ENCODE data around the gene PPIG. TPM values are rescaled to one million over a fixed set of nuclear protein-coding genes. Genes with fewer than 3 reads are reported as not detected.

PPIG gene
- polyA plus RNA-seq, 1 of the 3 experiments (the other 2 are of a cell fraction): 8.3 TPM

DNA sequence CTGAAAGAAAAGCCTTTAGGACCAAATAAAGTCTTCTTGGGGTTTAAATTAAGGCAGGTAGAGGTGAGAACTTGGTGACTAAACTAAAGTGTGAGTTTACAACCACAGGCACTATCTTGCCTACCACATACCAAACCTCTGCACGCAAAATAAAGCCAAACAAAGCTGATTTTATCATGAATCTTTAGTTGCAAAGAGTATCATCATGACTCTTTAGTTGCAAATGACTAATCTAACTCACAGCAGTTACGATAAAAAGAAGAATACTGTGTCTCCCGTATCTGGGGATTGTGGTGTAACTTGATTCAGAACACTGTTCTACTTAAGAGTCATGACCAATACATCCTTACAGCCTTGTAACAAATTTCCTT is 98.9 kb downstream of the PPIG start:
- H3K9me3 ChIP-seq: no peaks in the 10 kb centered on the region
- WGBS (ENCODE audit: low lambda C conversion rate): 54% methylated on average over 3 of the region's 3 CpGs
- H3K4me1 ChIP-seq (ENCODE audit: control insufficient read depth in 1 of 2, insufficient read depth in 2 of 2, low read depth in 1 of 2, low read length in 1 of 2): no peaks in the 10 kb centered on the region
- no peak for DNase-seq
- H3K79me2 ChIP-seq (ENCODE audit: insufficient read depth): no peaks in the 10 kb centered on the region
- H3K27ac ChIP-seq (ENCODE audit: low read depth in 2 of 2, low read length in 1 of 2): no peak overlapping the region
- no peaks in the 10 kb centered on the region for H3K36me3 ChIP-seq (replicated peaks in 1 of 2; ENCODE audit: control insufficient read depth in 1 of 2, insufficient read depth in 2 of 2, low read length in 1 of 2)
- H3K9me2 ChIP-seq: no peaks in the 10 kb centered on the region
- H3K4me2 ChIP-seq: no peak overlapping the region
- ChIA-PET CTCF (interaction anchor here (1.0 to 2.4 kb wide), 3 partner anchors 10 to 142 kb away, joined by 3 to 9 read pairs (median 4); partner anchors contain the start of genes CFAP210 and METTL5), POLR2A (no interaction called here)
- H3K27me3 ChIP-seq (ENCODE audit: insufficient read depth): no peaks in the 10 kb centered on the region
- H4K20me1 ChIP-seq (ENCODE audit: insufficient read depth): no peaks in the 10 kb centered on the region
- no peaks in the 10 kb centered on the region for H3F3A ChIP-seq (replicated peaks; ENCODE audit: insufficient read depth)
- H3K4me3 ChIP-seq (ENCODE audit: low read depth in 2 of 2, low read length in 1 of 2): no peak overlapping the region
- no peak for TF ChIP-seq RAD21 (IDR thresholded peaks at IDR 0.05; ENCODE audit: low read length)
- TF ChIP-seq, protein P1, sequence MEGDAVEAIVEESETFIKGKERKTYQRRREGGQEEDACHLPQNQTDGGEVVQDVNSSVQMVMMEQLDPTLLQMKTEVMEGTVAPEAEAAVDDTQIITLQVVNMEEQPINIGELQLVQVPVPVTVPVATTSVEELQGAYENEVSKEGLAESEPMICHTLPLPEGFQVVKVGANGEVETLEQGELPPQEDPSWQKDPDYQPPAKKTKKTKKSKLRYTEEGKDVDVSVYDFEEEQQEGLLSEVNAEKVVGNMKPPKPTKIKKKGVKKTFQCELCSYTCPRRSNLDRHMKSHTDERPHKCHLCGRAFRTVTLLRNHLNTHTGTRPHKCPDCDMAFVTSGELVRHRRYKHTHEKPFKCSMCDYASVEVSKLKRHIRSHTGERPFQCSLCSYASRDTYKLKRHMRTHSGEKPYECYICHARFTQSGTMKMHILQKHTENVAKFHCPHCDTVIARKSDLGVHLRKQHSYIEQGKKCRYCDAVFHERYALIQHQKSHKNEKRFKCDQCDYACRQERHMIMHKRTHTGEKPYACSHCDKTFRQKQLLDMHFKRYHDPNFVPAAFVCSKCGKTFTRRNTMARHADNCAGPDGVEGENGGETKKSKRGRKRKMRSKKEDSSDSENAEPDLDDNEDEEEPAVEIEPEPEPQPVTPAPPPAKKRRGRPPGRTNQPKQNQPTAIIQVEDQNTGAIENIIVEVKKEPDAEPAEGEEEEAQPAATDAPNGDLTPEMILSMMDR (IDR thresholded peaks at IDR 0.05): no peak
- H3K9ac ChIP-seq: no peak overlapping the region
- H2AFZ ChIP-seq (ENCODE audit: low read depth): no peak overlapping the region

DNA sequence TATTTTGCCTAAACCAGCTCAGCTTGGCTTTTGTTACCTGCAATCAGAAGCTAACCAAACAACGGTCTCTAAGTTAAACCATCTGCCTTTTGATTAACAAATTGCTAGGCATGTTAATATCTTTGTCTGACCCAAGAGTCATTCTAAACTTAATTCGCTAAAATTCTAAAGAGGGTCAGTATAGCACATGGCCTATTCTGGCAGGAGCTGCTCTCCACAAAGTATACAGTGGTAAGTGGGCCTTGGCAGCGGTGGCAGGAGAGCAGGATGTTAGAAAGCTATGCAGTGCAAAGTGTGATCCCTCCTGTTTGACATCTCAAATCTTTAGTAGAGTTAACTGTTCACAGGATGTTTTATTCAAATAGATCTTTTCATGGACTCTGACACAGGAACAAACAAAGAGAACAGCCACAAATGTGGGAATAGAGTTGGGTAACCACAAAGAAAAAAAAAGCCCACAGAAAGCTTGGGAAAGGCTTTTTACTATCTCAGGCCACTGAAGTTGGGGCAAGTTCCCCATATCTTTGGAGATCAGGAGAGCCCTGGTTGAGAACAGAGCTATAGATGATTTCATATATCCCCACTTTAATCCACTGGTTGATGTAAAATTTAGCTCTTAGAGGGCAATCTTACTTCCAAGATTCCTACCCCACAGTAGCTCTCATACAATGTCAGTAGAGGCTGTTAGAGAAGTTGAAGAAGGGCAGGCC is 99.4 kb downstream of the PPIG start:
- Histone ChIP-seq H3K9ac (no peak overlapping the region), H3K27ac (ENCODE audit: low read depth in 2 of 2, low read length in 1 of 2) (no peak overlapping the region), H3F3A (replicated peaks; ENCODE audit: insufficient read depth) (no peaks in the 10 kb centered on the region), H3K9me2 (no peaks in the 10 kb centered on the region), H3K4me1 (ENCODE audit: control insufficient read depth in 1 of 2, insufficient read depth in 2 of 2, low read depth in 1 of 2, low read length in 1 of 2) (no peaks in the 10 kb centered on the region), H3K4me2 (no peak overlapping the region), H2AFZ (ENCODE audit: low read depth) (no peak overlapping the region), H3K36me3 (replicated peaks in 1 of 2; ENCODE audit: control insufficient read depth in 1 of 2, insufficient read depth in 2 of 2, low read length in 1 of 2) (no peaks in the 10 kb centered on the region), H3K27me3 (ENCODE audit: insufficient read depth) (no peaks in the 10 kb centered on the region), H3K9me3 (no peaks in the 10 kb centered on the region), H3K4me3 (ENCODE audit: low read depth in 2 of 2, low read length in 1 of 2) (no peak overlapping the region), H4K20me1 (ENCODE audit: insufficient read depth) (no peaks in the 10 kb centered on the region), H3K79me2 (ENCODE audit: insufficient read depth) (no peaks in the 10 kb centered on the region)
- ChIA-PET CTCF (interaction anchor here (0.6 to 2.4 kb wide), 4 partner anchors 10 to 141 kb away, joined by 3 to 9 read pairs (median 4); partner anchors contain the start of genes CFAP210 and METTL5), POLR2A (no interaction called here)
- no peak for DNase-seq
- WGBS (ENCODE audit: low lambda C conversion rate): 88% methylated on average over 3 of the region's 3 CpGs
- TF ChIP-seq MEF2A (IDR thresholded peaks at IDR 0.05; ENCODE audit: borderline replicate concordance, low read depth) (no peak), FOSL2 (IDR thresholded peaks at IDR 0.05; ENCODE audit: borderline replicate concordance, low read depth) (no peak), RFX5 (IDR thresholded peaks at IDR 0.05; ENCODE audit: low read length) (no peak), NRF1 (IDR thresholded peaks at IDR 0.05; ENCODE audit: low read depth, low read length) (no peak), FOXJ3 (CRISPR knock-in tag; IDR thresholded peaks at IDR 0.05) (no peak), MXI1 (IDR thresholded peaks at IDR 0.05; ENCODE audit: low read depth, low read length) (no peak), POLR2AphosphoS5 (IDR thresholded peaks at IDR 0.05; ENCODE audit: low read depth, low read length) (no peak), SIN3A (IDR thresholded peaks at IDR 0.05; ENCODE audit: borderline replicate concordance, low read depth, low read length) (no peak), GABPA (IDR thresholded peaks at IDR 0.05; ENCODE audit: low read depth) (no peak), FOXM1 (IDR thresholded peaks at IDR 0.05; ENCODE audit: low read depth) (no peak)
- TF ChIP-seq, protein P2, sequence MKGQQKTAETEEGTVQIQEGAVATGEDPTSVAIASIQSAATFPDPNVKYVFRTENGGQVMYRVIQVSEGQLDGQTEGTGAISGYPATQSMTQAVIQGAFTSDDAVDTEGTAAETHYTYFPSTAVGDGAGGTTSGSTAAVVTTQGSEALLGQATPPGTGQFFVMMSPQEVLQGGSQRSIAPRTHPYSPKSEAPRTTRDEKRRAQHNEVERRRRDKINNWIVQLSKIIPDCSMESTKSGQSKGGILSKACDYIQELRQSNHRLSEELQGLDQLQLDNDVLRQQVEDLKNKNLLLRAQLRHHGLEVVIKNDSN (IDR thresholded peaks at IDR 0.05; ENCODE audit: borderline replicate concordance, low read depth): no peak
- TF ChIP-seq, protein P1 (IDR thresholded peaks at IDR 0.05): no peak
- TF ChIP-seq, protein P3, sequence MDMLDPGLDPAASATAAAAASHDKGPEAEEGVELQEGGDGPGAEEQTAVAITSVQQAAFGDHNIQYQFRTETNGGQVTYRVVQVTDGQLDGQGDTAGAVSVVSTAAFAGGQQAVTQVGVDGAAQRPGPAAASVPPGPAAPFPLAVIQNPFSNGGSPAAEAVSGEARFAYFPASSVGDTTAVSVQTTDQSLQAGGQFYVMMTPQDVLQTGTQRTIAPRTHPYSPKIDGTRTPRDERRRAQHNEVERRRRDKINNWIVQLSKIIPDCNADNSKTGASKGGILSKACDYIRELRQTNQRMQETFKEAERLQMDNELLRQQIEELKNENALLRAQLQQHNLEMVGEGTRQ (IDR thresholded peaks at IDR 0.05; ENCODE audit: borderline replicate concordance, low read depth, low read length): no peak
- TF ChIP-seq, protein P4, sequence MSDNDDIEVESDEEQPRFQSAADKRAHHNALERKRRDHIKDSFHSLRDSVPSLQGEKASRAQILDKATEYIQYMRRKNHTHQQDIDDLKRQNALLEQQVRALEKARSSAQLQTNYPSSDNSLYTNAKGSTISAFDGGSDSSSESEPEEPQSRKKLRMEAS (IDR thresholded peaks at IDR 0.05; ENCODE audit: low read depth): no peak
- TF ChIP-seq, protein P5, sequence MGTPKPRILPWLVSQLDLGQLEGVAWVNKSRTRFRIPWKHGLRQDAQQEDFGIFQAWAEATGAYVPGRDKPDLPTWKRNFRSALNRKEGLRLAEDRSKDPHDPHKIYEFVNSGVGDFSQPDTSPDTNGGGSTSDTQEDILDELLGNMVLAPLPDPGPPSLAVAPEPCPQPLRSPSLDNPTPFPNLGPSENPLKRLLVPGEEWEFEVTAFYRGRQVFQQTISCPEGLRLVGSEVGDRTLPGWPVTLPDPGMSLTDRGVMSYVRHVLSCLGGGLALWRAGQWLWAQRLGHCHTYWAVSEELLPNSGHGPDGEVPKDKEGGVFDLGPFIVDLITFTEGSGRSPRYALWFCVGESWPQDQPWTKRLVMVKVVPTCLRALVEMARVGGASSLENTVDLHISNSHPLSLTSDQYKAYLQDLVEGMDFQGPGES (IDR thresholded peaks at IDR 0.05; ENCODE audit: low read depth, low read length): no peak
